MV-4-11 (cell line): ENCODE results near the gene PKD2L2.
"Not testable (repeated sequence)": the region's sequence is repeated elsewhere in the genome, so short reads cannot be mapped to it uniquely, and the experiment has no call there.

Source experiments
- DNase-seq: peaks from one replicate; lab custom pipeline; 2025; lab: John Stamatoyannopoulos, UW

The PKD2L2 gene

GRCh38 chr5:137888466-137888862 is 793 bp upstream of the PKD2L2 start:
- DNase-seq = no peak

- no peak for DNase-seq
Observed at GRCh38 chr5:137890845-137891244, 1.6 kb downstream of the PKD2L2 start.

GRCh38 chr5:137891849-137892248 is 2.6 kb downstream of the PKD2L2 start:
- no peak for DNase-seq

GRCh38 chr5:137894586-137894985 is 5.3 kb downstream of the PKD2L2 start:
- no peak for DNase-seq

GRCh38 chr5:137896560-137896959 is 7.3 kb downstream of the PKD2L2 start:
- DNase-seq = no peak

- no peak for DNase-seq
Observed at GRCh38 chr5:137899493-137899892, 10.2 kb downstream of the PKD2L2 start.

- peak; percentile 13 for DNase-seq
Observed at GRCh38 chr5:137901011-137901817, 12.0 kb downstream of the PKD2L2 start.

GRCh38 chr5:137902408-137903133 is 13.3 kb downstream of the PKD2L2 start:
- no peak for DNase-seq

GRCh38 chr5:137914758-137915157 is 25.5 kb downstream of the PKD2L2 start:
- DNase-seq = no peak

- no peak for DNase-seq
Observed at GRCh38 chr5:137916923-137917322, 27.7 kb downstream of the PKD2L2 start.

- DNase-seq = no peak
Observed at GRCh38 chr5:137921931-137922330, 32.7 kb downstream of the PKD2L2 start.

GRCh38 chr5:137923856-137924255 is 34.6 kb downstream of the PKD2L2 start:
- no peak for DNase-seq

GRCh38 chr5:137932800-137933199 is 43.5 kb downstream of the PKD2L2 start:
- no peak for DNase-seq

- DNase-seq = no peak
Observed at GRCh38 chr5:137933491-137933911, 44.2 kb downstream of the PKD2L2 start.

- no peak for DNase-seq
Observed at GRCh38 chr5:137935190-137935589, 45.9 kb downstream of the PKD2L2 start.

GRCh38 chr5:137935694-137936093 is 46.4 kb downstream of the PKD2L2 start:
- no peak for DNase-seq

GRCh38 chr5:137937994-137938750 is 48.9 kb downstream of the PKD2L2 start:
- no peak for DNase-seq

- no peak for DNase-seq
Observed at GRCh38 chr5:137938751-137939143, 49.5 kb downstream of the PKD2L2 start.

- DNase-seq = no peak
Observed at GRCh38 chr5:137939331-137939730, 50.1 kb downstream of the PKD2L2 start.

GRCh38 chr5:137944280-137944679 is 55.0 kb downstream of the PKD2L2 start:
- not testable (repeated sequence) for DNase-seq

GRCh38 chr5:137945825-137946224 is 56.6 kb downstream of the PKD2L2 start:
- no peak for DNase-seq

- DNase-seq = peak; percentile 3
Observed at GRCh38 chr5:137954131-137954879, 65.0 kb downstream of the PKD2L2 start.
